ENCODE data around the gene ORC4. TPM values are rescaled to one million over a fixed set of nuclear protein-coding genes. Genes with fewer than 3 reads are reported as not detected.
"Not testable (repeated sequence)": the region's sequence is repeated elsewhere in the genome, so short reads cannot be mapped to it uniquely, and the experiment has no call there.

The ORC4 gene
- total RNA-seq, 1 experiment from 2014 or later: 59.8 TPM

GRCh38 chr2:148014616-148015015 is 5.9 kb downstream of the ORC4 start:
- no peak for DNase-seq (ENCODE audit: low read depth)

DNA sequence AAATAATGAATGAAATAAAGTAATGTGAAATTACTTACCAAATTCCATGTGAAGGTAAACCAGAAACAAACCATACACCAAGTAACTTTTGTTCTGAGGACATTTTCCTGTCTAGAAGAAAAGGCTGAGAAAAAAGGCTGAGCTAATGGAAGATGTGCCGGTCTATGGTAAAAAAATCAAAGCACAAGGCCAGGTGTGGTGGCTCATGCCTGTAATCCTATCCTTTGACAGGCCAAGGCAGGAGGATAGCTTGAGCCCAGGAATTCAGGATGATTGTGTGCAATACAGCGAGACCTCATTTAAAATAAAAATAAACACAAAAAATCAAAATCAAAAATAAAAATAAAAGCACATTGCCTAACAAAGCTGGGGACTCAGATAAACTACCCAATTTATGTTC is 6.7 kb downstream of the ORC4 start:
- DNase-seq (ENCODE audit: low read depth): no peak

DNA sequence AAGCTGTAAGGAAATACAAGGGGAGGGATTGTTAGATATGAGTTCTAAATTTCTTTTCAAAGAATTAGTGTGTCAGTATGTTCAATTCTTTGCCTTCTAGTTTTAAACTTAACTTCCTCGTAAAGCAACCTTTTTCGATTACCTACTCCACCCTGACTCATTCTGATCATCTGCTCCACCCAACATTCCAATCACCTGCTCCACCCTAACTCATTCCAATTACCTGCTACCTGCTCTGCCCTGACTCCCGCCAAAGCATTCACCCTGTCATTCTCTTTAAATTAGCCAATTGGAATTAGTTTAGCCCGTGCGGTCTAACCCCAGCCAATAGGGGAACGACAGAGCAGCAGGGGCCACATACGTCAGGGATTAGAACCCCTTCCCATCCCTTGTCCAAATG is 12.1 kb downstream of the ORC4 start:
- not testable (repeated sequence) for DNase-seq (ENCODE audit: low read depth)

DNA sequence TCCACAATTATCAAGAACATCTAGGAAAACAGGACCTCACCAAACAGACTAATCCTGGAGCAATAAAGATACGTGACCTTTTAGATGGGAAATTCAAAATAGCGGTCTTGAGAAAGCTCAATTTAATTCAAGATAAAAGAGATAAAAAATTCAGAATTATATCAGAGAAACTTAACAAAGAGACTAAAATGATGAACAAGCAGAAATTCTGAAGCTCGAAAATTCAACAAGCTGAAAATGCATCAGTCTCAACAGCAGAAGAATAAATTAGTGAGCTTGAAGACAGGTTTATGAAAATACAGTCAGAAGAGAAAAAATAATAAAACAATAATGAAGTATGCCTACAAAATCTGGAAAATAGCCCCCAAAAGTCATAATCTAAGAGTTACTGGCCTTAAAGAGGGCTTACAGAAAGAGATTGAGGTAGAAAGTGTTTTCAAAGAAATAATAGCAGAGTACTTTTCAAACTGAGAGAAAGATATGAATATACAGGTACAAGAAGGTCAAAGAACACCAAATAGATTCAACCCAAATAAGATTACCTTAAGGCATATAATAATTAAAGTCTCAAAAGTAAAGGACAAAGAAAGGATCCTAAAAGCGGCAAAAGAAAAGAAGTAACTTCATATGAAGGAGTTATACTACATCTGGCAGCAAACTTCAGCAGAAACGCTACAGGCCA is 13.2 kb downstream of the ORC4 start:
- no peak for DNase-seq (ENCODE audit: low read depth)

GRCh38 chr2:148006249-148007007 is 14.1 kb downstream of the ORC4 start:
- no peak for DNase-seq (ENCODE audit: low read depth)

- DNase-seq (ENCODE audit: low read depth): not testable (repeated sequence)
Measured at GRCh38 chr2:148002420-148002819, 18.1 kb downstream of the ORC4 start.

- no peak for DNase-seq (ENCODE audit: low read depth)
Measured at GRCh38 chr2:148000095-148000494, 20.4 kb downstream of the ORC4 start.

DNA sequence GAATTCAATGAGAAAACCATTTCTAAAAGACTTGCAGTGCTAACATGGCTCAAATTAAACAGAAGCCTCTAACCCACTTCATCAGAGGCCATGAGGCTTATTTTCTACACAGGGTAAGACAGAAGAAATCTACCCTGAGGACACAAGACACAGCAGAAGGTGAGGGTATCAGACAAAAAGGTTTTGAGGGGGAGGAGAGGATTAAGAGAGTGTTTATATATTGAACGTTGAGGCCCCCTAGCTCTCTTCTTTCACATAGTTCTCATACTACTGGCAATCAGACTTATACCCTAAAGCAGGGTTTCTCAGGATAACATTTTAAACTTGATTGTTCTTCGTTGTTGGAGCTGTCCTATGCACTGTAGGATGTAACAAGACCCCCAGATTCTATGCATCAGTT is 21.4 kb downstream of the ORC4 start:
- DNase-seq (ENCODE audit: low read depth): no peak

GRCh38 chr2:147998203-147998602 is 22.3 kb downstream of the ORC4 start:
- peak; percentile 3 for DNase-seq (ENCODE audit: low read depth)

- DNase-seq (ENCODE audit: low read depth): no peak
Measured at GRCh38 chr2:147996828-147997227, 23.7 kb downstream of the ORC4 start.

- DNase-seq (ENCODE audit: low read depth): not testable (repeated sequence)
Measured at GRCh38 chr2:147994965-147995364, 25.6 kb downstream of the ORC4 start.

DNA sequence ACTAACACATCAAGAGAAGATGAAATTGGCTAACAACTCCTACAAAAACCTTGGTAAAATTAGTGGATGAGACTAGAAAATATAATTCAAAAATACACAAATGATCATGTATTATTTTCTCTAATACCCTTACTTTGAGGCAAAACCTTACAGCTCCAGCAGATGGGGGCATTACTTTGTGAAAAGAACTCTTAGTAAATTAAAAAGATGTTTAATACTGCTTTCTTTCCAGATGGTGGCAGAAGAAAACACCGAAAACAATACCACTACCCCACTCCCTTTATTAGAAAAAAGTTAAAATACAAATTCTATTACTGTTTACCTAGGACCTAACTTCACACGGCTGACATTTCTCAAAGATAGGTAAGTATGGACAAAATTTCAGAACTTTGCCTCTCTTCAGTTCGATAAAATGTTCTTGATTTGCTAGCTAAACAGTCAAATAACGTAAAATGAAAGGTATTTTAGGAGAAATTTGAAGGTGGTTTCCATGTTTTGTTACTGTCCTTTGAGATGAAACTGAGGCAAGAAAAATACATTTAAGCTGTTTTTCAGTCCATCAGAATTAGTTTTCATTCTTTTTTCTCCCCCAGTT is 30.6 kb downstream of the ORC4 start:
- peak; percentile 57 for DNase-seq (ENCODE audit: low read depth)

DNA sequence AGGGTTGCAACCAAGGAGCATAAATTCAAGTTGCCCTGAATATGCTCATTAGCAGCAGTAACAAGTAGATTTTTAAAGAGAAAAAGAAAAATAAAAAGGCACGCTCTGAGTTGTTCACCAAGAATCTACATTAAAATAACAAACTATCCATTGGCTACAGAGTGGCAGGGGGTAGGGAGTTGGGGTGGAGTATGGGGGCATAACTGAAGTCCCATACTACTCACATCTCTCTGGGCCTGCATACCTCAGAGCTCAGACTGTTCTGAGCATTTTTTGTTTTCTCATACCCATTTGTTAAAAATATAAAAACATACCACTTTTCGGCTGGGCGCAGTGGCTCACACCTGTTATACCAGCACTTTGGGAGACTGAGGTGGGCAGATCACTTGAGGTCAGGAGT is 31.4 kb downstream of the ORC4 start:
- DNase-seq (ENCODE audit: low read depth): no peak

- no peak for DNase-seq (ENCODE audit: low read depth)
Measured at GRCh38 chr2:147980940-147981528, 39.5 kb downstream of the ORC4 start.

DNA sequence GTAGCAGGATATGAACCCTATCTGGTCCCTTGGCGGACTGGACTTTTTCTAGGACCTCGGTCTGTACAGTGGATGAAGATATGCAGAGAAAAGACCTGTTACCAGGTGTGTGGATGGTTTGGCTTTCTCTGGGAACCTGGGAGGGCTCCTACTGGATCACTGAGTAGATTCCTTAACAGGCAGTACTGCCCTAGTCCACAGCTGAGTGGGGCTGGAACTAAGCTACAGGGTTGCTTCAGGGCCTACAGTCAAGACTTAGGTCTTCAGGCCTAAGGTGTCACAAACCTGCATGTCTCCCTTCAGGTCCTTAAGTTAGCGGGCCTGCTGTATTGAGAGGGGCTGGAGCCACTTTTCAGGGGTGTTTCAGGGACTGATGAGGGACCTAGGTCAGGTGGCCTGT is 42.9 kb downstream of the ORC4 start:
- DNase-seq (ENCODE audit: low read depth): no peak

DNA sequence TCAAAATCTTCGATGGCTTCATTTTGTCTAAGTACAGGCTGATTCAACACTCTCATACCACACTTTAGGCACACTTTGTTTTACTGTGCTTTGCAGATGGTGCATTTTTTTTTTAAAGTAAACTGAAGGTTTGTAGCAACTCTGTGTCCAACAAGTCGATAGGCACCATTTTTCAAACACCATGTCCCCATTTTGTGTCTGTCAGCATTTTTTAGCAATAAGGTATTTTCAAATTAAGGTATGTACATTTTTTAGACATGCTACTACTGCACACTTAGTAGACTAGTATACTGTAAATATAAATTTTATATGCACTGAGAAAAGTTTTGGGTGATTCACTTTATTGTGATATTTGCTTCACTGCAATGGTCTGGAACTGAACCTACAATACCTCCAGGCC is 44.4 kb downstream of the ORC4 start:
- no peak for DNase-seq (ENCODE audit: low read depth)

GRCh38 chr2:147968571-147968970 is 52.0 kb downstream of the ORC4 start:
- no peak for DNase-seq (ENCODE audit: low read depth)

GRCh38 chr2:147952118-147952517 is 68.4 kb downstream of the ORC4 start:
- no peak for DNase-seq (ENCODE audit: low read depth)

- DNase-seq (ENCODE audit: low read depth): peak; percentile 33
Measured at GRCh38 chr2:147945660-147946059, 74.9 kb downstream of the ORC4 start.

DNA sequence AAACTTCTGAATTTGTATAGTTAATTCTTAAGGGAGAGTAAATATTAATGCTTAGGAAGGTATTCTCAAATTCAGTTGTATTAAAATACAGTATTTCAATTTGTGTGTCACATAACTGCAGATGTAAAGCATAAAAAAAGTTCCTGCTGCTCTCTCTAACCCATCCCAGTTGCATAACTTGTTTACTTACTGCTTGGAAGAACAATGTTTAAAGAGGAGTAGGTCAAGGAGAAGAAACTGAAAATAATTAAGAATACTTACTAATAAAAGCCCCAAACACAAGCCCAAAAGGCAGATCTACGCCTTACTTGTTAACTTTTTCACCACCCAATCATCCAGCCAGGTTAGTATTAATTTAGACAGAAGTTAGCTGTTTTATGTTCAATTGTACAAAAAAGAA is 81.2 kb downstream of the ORC4 start:
- no peak for DNase-seq (ENCODE audit: low read depth)

DNA sequence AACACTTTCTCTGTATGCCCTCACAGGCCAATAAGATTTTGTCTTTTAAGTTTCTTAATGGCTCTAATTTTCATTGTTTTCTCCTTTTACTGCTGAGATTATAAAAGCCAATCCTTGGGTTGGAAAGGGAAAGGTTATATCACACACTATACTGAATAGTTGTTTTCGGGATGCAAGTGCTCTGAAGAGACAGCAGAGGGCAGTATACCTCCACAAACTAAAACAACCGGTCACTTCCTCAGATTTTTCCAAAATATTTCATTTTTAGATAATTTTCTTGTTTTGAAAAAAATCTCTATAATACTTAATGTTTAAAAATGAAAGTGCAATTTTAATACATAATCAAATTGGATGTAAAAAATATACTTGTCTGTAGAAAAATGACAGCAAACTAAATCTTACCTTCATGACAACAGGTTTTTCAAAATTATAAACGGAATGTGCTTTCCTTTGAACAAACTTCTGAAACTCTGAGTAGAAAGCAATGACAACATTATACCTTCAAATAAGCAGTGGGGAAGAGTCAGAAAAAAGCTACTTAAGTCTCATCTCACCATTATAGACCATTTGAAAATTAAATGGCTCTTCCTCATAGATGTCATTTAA is 82.7 kb downstream of the ORC4 start:
- peak; percentile 23 for DNase-seq (ENCODE audit: low read depth)

All from LHCN-M2 (cell line).